ENCODE results near the gene NLRP10.

- no peak for TF ChIP-seq YY1 (IDR thresholded peaks at IDR 0.05; ENCODE audit: insufficient read depth, insufficient read length)
- no peak for TF ChIP-seq ZNF274 (IDR thresholded peaks at IDR 0.05; ENCODE audit: low read depth, low read length)
- TF ChIP-seq SUZ12 (IDR thresholded peaks at IDR 0.05; ENCODE audit: extremely low read depth, insufficient read depth, insufficient read length): no peak
These were observed 38.8 kb upstream of the NLRP10 start for GRCh38 chr11:8004008-8004407.
